Measurements from ENCODE around the gene DTNA.
"Not testable (repeated sequence)": the region's sequence is repeated elsewhere in the genome, so short reads cannot be mapped to it uniquely, and the experiment has no call there.

The DTNA gene

GRCh38 chr18:34723143-34723542 is 13.0 kb downstream of the DTNA start:
- no peak for DNase-seq (ENCODE audit: low read depth, low spot score)

- not testable (repeated sequence) for DNase-seq (ENCODE audit: low read depth, low spot score)
Measured at GRCh38 chr18:34725737-34726136, 15.6 kb downstream of the DTNA start.

- no peak for DNase-seq (ENCODE audit: low read depth, low spot score)
Measured at GRCh38 chr18:34726286-34727004, 16.3 kb downstream of the DTNA start.

- peak; percentile 52 for DNase-seq (ENCODE audit: low read depth, low spot score)
Measured at GRCh38 chr18:34729264-34729663, 19.2 kb downstream of the DTNA start.

GRCh38 chr18:34729740-34730355 is 19.8 kb downstream of the DTNA start:
- DNase-seq (ENCODE audit: low read depth, low spot score), result no peak

GRCh38 chr18:34730774-34731173 is 20.7 kb downstream of the DTNA start:
- peak; percentile 61 for DNase-seq (ENCODE audit: low read depth, low spot score)

GRCh38 chr18:34734056-34734455 is 24.0 kb downstream of the DTNA start:
- no peak for DNase-seq (ENCODE audit: low read depth, low spot score)

GRCh38 chr18:34734526-34734925 is 24.4 kb downstream of the DTNA start:
- DNase-seq (ENCODE audit: low read depth, low spot score), result not testable (repeated sequence)

GRCh38 chr18:34738175-34738894 is 28.2 kb downstream of the DTNA start:
- peak; percentile 75 for DNase-seq (ENCODE audit: low read depth, low spot score)

GRCh38 chr18:34740101-34740500 is 30.0 kb downstream of the DTNA start:
- no peak for DNase-seq (ENCODE audit: low read depth, low spot score)

GRCh38 chr18:34740724-34741123 is 30.6 kb downstream of the DTNA start:
- DNase-seq (ENCODE audit: low read depth, low spot score), result no peak

- DNase-seq (ENCODE audit: low read depth, low spot score), result no peak
Measured at GRCh38 chr18:34741401-34741800, 31.3 kb downstream of the DTNA start.

GRCh38 chr18:34742891-34743341 is 32.8 kb downstream of the DTNA start:
- no peak for DNase-seq (ENCODE audit: low read depth, low spot score)

GRCh38 chr18:34744569-34744968 is 34.5 kb downstream of the DTNA start:
- no peak for DNase-seq (ENCODE audit: low read depth, low spot score)

- no peak for DNase-seq (ENCODE audit: low read depth, low spot score)
Measured at GRCh38 chr18:34746614-34747013, 36.5 kb downstream of the DTNA start.

- DNase-seq (ENCODE audit: low read depth, low spot score), result no peak
Measured at GRCh38 chr18:34749721-34750120, 39.6 kb downstream of the DTNA start.

GRCh38 chr18:34752056-34752455 is 42.0 kb downstream of the DTNA start:
- no peak for DNase-seq (ENCODE audit: low read depth, low spot score)

GRCh38 chr18:34754300-34754699 is 44.2 kb downstream of the DTNA start:
- no peak for DNase-seq (ENCODE audit: low read depth, low spot score)

- DNase-seq (ENCODE audit: low read depth, low spot score), result no peak
Measured at GRCh38 chr18:34757666-34758065, 47.6 kb downstream of the DTNA start.

GRCh38 chr18:34758378-34758948 is 48.4 kb downstream of the DTNA start:
- no peak for DNase-seq (ENCODE audit: low read depth, low spot score)

- DNase-seq (ENCODE audit: low read depth, low spot score), result peak; percentile 46
Measured at GRCh38 chr18:34760444-34760843, 50.3 kb downstream of the DTNA start.

- DNase-seq (ENCODE audit: low read depth, low spot score), result no peak
Measured at GRCh38 chr18:34764451-34764850, 54.4 kb downstream of the DTNA start.

Data from astrocyte of the hippocampus (primary cell).